ENCODE measurements around the gene ARHGAP44.

- TF ChIP-seq CTCF (IDR thresholded peaks at IDR 0.05) (no peak), EP300 (IDR thresholded peaks at IDR 0.05) (no peak), POLR2A (IDR thresholded peaks at IDR 0.05; ENCODE audit: low read depth) (no peak)
These were observed 227.8 kb downstream of the ARHGAP44 start for GRCh38 chr17:13016881-13017654.

All from esophagus muscularis mucosa (tissue), 4 donors.